GM21576 (cell line): ENCODE measurements around the gene LRP1-AS.
A peak's percentile ranks its signal among the peaks of the same experiment; 100 is the strongest.
"Not testable (repeated sequence)": the region's sequence is repeated elsewhere in the genome, so short reads cannot be mapped to it uniquely, and the experiment has no call there.

ENCODE experiments used
- ATAC-seq: cut with Tn5 transposase; IDR thresholded peaks from one replicate; pipeline ENCODE4 v1.9.1; 2021; ENCODE audit warnings: mild to moderate bottlenecking, moderate library complexity; ENCODE audit not compliant: unreplicated experiment

LRP1-AS gene

GRCh38 chr12:57124261-57124877 lies 23.1 kb downstream of the LRP1-AS start:
- no peak for ATAC-seq

DNA sequence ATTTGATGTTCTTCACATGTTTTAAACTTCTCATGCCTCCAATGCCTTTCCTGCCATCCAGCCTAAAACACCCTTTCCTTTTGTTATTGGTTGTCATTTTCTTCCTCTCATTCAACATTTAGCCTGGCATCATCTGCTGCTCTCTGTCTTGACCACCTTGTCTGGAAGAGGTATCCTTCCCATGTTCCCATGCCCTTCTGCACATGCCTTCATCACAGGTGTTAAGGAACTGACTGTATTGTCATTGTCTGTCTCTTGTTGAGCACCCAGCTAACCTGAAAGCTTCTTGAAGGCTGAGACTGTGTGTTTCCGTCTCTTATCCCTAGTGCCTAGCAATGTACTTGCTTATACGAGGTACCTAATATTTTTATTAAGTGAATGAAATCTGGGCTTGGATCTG lies 23.6 kb downstream of the LRP1-AS start:
- no peak for ATAC-seq

DNA sequence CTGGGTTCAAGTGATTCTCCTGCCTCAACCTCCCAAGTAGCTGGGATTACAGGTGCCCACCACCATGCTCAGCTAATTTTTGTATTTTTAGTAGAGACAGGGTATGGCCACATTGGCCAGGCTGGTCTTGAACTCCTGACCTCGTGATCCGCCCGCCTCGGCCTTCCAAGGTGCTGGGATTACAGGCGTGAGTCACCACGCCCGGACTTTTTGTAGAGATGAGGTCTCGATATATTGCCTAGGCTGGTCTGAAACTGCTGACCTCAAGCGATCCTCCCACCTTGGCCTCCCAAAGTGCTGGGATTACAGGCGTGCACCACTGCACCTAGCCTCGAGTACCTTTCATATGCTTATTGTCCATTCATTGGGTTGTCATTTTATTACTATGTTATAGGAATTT lies 26.7 kb downstream of the LRP1-AS start:
- ATAC-seq = not testable (repeated sequence)

DNA sequence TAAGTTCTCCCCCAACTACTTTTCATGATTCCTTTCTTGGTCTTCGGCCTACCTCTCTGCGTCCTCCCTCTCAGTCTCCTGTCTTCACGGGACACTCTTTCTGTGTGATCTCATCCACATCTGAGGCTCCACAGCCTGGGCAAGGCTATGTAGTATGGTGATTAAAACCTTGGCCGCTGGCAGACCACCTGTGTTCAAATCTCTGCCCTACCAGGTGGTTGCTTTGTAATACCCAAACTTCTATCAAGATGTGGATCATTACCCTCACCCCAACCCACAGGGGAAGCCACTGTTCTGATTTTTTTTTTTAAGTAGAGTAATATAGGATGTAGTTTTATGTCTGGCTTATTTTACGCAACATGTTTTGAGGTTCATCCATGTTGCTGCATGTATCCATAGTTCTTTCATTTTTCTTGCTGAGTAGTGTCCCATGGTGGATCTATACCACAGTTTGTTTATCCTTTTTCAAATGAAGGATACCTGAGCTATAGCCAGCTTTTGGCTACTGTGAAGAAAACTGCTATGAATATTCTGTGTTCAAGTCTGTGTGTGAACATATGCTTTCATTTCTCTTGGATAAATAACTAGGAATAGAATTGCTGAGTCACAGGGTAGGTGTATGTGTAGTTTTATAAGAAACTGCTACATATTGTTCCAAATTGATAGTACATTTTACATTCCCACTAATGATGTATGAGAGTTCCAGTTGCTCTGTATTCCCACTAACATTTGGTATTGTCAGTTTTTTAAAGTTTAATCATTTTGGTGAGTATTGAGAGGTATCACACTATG lies 27.9 kb downstream of the LRP1-AS start:
- no peak for ATAC-seq

- ATAC-seq = no peak
Measured at GRCh38 chr12:57118711-57119271, 28.6 kb downstream of the LRP1-AS start.

DNA sequence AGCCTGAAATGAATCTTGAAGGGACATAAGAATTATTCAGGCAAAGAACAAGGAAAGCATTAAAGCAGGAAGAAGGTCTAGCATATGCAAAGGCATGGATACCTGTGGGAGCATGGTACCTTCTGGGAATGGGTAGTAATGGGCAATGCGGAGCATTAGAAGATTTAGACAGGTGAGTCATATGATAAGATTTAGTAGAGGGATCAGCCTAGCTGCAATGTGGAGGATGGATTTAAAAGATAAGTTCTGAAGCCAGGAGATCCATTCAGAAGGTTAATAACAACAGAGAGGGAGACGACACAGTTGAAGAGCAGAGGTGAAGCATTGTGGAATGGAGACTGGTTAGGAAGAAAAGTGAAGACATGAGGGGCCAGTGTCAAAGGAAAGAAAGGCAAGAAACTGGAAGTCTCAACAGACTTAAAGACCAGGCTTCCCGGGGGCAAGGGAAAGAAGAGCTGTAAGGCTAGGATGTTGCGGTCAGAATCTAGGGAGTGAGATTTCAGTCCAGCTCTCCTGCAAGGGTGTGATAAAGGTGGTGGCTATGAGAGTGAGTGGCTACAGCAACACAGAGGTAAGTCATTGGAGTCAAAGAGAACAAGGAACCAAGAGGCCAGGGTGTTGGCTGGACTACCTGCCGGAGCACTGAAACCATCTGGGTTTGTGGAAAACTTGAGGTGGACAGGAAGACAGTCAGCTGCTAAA lies 30.7 kb downstream of the LRP1-AS start:
- ATAC-seq = no peak

GRCh38 chr12:57112492-57113294 lies 34.7 kb downstream of the LRP1-AS start:
- peak; percentile 56 for ATAC-seq

GRCh38 chr12:57111031-57111734 lies 36.2 kb downstream of the LRP1-AS start, which contains the start of gene STAT6:
Gene STAT6, minus strand, starts transcription at chr12:57111362. Its CDS starts 3,084 bp downstream, at chr12:57108278.
- peak; percentile 57 for ATAC-seq

DNA sequence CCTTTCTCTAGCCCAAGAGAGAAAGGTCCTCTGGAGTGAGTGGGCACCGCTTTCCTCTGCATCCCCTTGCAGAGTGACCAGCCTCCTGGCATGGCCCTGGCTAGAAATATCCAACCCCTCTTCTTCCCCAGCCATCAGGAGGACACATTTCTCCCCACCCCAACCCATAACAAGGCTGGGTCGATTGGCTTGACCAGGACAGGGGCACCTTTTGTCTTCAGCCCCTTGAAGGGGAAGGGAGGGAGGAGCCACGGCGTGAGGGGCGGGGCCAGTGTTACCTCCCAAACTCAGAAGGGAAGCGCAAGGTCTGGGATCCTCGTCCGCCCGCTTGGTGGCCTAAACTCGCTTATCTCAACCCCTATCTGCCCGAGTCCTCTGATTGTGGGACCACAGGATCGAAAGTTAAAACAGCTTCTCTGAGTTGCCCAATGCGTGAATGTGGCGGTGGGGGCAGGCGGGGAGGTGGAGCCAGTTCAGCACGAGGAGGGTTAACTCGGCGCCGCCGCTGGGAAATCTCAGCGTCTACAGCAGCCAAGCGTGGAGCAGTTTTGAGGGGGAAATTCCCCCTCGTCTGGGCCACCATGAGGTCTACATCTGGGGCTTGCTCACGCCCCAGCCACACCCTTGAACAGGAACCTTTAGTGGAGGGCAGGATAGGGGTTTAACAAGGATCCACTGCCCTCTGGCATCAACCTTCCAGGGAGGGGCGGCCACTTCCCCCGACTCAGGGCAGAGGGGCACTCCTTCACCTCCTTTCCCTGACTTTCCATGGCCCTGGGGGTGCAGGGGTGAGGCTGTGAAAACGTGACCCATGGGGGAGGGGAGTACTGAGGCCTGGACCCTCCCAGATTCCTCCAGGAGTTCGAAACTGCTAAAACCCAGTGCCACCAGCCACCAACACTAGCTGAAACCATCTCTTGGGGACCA lies 37.1 kb downstream of the LRP1-AS start:
- peak; percentile 40 for ATAC-seq

- no peak for ATAC-seq
Measured at GRCh38 chr12:57109207-57110103, 38.0 kb downstream of the LRP1-AS start.

DNA sequence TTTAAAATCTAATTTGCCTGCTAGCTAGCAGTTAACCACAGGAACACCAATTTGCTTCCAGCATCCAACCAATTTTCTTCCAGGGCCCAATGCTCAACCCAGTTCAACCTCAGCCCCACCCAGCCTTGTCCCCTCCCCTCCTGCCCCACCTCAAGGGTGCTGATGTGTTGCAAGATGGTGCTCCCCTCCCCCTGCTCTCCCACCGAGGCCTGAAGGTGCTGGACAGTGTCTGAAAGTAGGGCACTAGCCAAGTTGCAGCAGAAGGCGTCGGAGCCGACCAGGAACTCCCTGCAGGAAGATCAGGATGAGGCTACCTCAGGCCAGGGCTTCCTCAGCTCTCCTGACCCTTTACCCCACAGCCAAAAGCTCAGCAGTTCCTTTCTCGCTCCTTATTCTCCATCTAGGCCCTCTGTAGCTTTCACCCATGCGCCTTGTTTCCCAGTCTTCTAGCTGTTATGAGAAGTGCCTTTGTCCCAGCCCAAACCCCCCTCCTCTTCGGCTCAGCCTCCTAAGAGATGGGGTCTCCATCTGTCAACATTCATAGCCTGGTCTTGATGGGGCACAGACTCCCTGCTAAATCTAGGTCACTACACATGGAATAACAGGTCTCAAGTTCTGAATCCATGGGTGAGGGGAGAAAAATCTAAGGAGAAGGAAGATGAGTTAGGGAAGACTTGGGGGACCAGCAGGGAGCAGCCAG lies 39.8 kb downstream of the LRP1-AS start:
- no peak for ATAC-seq

DNA sequence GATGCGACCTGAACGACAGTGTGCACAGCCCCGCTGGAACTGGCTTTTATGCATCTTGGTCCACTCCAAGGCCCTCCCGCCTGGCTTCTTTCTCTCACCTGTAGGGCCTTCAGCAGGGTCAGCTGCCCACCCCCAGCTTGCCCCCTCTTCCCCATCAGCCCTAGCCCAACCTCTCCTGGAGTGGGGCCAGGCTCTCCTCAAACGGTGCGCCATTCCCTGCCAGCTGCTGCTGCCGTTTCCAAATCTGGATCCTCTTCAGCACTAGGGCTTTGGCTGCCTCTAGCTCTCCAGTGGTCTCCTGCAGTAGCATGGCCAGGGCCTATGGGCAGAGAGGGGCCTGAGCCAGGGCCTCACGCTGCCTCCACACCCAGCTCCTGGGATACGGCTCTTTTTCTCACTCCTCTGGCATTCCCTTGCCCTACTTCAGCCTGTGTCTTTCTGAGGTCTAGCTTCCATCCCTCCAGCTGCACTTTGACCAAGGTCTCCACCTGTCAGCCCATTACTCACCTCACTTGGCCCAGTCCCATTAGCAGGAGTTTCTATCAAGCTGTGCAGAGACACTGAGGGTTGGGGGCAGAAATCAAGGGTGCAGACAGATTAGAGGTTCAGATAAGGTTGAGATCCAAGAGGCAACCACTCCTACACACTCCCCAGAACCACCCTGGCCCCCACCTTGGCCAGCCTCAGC lies 41.3 kb downstream of the LRP1-AS start:
- no peak for ATAC-seq

- ATAC-seq = no peak
Measured at GRCh38 chr12:57105011-57105753, 42.2 kb downstream of the LRP1-AS start.

GRCh38 chr12:57104292-57104910 lies 43.0 kb downstream of the LRP1-AS start:
- ATAC-seq = no peak

GRCh38 chr12:57103856-57104255 lies 43.6 kb downstream of the LRP1-AS start:
- ATAC-seq = no peak
